A673 (cell line): ENCODE data around the gene AQP12A. TPM values are rescaled to one million over a fixed set of nuclear protein-coding genes. Genes with fewer than 3 reads are reported as not detected.

Source experiments
- BruUV-seq: library from RNA; stranded (reverse); fragments of 400-500 nt; replicated peaks from 2 replicates; lab custom pipeline; 2021; lab: Mats Ljungman, UMichigan
- CTCF ChIA-PET: fragments of 300-600 bp; sonication (Branson Sonifier 250); formaldehyde crosslinking; loops from one replicate; lab custom pipeline; 2022; ENCODE audit warnings: antibody characterized with exemption; lab: Charles Lee
- POLR2A ChIA-PET: fragments of 300-600 bp; sonication (Branson Sonifier 250); formaldehyde crosslinking; loops from one replicate; lab custom pipeline; 2022; ENCODE audit warnings: antibody characterized with exemption; ENCODE audit not compliant: low non-redundant PET; lab: Charles Lee
- DNase-seq: peaks from one replicate; pipeline ENCODE4 v3.0.0-alpha.2; 2015; ENCODE audit warnings: low spot score
- H3K27ac ChIP-seq: fragments of 200-600 bp; sonication (generic); 2 replicates; pipeline ENCODE4 v1.5.1; 2016; ENCODE audit warnings: mixed run types, low read depth, mild to moderate bottlenecking, mixed read lengths, antibody characterized with exemption, low read length; ENCODE audit not compliant: poor library complexity, severe bottlenecking
- H3K27me3 ChIP-seq: fragments of 200-600 bp; sonication (generic); replicated peaks from 2 replicates; pipeline ENCODE4 v1.6.1; 2017; ENCODE audit warnings: mixed run types, low read depth, mild to moderate bottlenecking, mixed read lengths, antibody characterized with exemption, low read length; ENCODE audit not compliant: insufficient read depth, poor library complexity
- H3K36me3 ChIP-seq: fragments of 200-600 bp; sonication (generic); 2 replicates; pipeline ENCODE4 v1.6.1; 2016; ENCODE audit warnings: mixed run types, mild to moderate bottlenecking, mixed read lengths, antibody characterized with exemption, low read length; ENCODE audit not compliant: insufficient read depth, poor library complexity, severe bottlenecking
- H3K4me1 ChIP-seq: fragments of 200-600 bp; sonication (generic); 2 replicates; pipeline ENCODE4 v1.6.1; 2017; ENCODE audit warnings: mixed run types, mild to moderate bottlenecking, mixed read lengths, antibody characterized with exemption, low read length; ENCODE audit not compliant: insufficient read depth, poor library complexity, severe bottlenecking
- H3K4me3 ChIP-seq: fragments of 200-600 bp; sonication (generic); 2 replicates; pipeline ENCODE4 v1.5.1; 2016; ENCODE audit warnings: low read depth, mixed run types, mild to moderate bottlenecking, mixed read lengths, low read length; ENCODE audit not compliant: poor library complexity, severe bottlenecking
- H3K9me3 ChIP-seq: fragments of 200-600 bp; sonication (generic); 2 replicates; pipeline ENCODE4 v1.6.1; 2016; ENCODE audit warnings: mixed run types, low read depth, mild to moderate bottlenecking, mixed read lengths, antibody characterized with exemption, low read length; ENCODE audit not compliant: poor library complexity, severe bottlenecking
- EZH2 ChIP-seq: fragments of 200-600 bp; sonication (generic); IDR thresholded peaks from 2 replicates; pipeline ENCODE4 v1.6.1; 2017; ENCODE audit warnings: borderline replicate concordance, low read depth, mild to moderate bottlenecking, mixed read lengths, antibody characterized with exemption, low read length; ENCODE audit not compliant: poor library complexity, severe bottlenecking
- intact Hi-C: fragments of 100-400 bp; cut with micrococcal nuclease; formaldehyde crosslinking; loops from one replicate; pipeline ENCODE4 v1.10.0; 2022; ENCODE audit not compliant: unreplicated experiment
- total RNA-seq: library from RNA; stranded (reverse); gene quantifications from 2 replicates; pipeline ENCODE4 v1.2.3, GENCODE V29; 2021
- TF ChIP-seq, protein P1 (sequence below): fragments of 300-800, 200-600 bp; sonication (generic); conservative IDR thresholded peaks from 2 replicates; pipeline ENCODE4 v1.5.1; 2017; ENCODE audit warnings: low read depth, mild to moderate bottlenecking, antibody characterized with exemption, low read length, moderate library complexity, mixed read lengths

Gene AQP12A
- total RNA-seq, 1 experiment from 2014 or later = not detected

DNA sequence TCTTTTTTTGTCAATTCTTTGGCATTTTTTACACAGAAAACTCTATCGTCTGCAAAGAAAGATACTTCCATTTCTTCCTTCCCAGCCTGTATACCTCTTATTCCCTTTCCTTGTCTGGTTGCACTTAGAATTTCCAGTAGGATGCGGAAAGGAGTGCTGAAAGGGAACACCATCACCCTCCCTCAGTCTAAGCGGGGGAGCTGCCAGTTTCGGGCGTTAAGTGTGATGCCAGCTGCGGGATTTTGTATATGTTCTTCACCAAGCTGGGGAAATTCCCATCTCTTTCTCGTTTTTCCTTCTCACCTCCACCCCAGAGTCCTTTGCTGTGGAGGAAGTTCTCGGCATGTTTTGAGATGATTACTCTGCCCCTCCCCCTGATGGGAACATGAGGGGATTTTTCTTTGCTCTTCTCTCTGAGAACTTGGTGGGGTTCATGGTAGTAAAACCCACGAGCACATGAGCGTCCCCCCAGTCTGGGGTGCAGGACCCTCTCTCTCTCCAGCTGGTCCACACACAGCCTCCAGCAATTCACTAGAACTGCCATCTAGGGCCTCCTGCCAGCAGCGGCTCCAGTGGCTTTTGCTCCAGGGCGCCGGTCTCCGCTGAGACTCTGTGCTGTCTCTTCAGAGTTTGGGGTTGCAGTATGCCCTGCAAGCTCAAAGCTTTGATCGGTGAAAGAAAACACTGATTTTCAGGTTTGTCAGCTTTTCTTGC, 15.5 kb downstream of the AQP12A start:
- H3K4me1 ChIP-seq = no peaks in the 10 kb centered on the region
- no peak overlapping the region for H3K4me3 ChIP-seq
- intact Hi-C loops = no loop called here
- H3K27ac ChIP-seq = no peak overlapping the region
- ChIA-PET POLR2A (no interaction called here), CTCF (no interaction called here)
- H3K27me3 ChIP-seq = no peaks in the 10 kb centered on the region
- no peaks in the 10 kb centered on the region for H3K9me3 ChIP-seq
- no TSS peak for BruUV-seq
- H3K36me3 ChIP-seq = no peaks in the 10 kb centered on the region
- no peak for DNase-seq
- TF ChIP-seq EZH2 = no peak
- TF ChIP-seq, protein P1, sequence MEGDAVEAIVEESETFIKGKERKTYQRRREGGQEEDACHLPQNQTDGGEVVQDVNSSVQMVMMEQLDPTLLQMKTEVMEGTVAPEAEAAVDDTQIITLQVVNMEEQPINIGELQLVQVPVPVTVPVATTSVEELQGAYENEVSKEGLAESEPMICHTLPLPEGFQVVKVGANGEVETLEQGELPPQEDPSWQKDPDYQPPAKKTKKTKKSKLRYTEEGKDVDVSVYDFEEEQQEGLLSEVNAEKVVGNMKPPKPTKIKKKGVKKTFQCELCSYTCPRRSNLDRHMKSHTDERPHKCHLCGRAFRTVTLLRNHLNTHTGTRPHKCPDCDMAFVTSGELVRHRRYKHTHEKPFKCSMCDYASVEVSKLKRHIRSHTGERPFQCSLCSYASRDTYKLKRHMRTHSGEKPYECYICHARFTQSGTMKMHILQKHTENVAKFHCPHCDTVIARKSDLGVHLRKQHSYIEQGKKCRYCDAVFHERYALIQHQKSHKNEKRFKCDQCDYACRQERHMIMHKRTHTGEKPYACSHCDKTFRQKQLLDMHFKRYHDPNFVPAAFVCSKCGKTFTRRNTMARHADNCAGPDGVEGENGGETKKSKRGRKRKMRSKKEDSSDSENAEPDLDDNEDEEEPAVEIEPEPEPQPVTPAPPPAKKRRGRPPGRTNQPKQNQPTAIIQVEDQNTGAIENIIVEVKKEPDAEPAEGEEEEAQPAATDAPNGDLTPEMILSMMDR = no peak

DNA sequence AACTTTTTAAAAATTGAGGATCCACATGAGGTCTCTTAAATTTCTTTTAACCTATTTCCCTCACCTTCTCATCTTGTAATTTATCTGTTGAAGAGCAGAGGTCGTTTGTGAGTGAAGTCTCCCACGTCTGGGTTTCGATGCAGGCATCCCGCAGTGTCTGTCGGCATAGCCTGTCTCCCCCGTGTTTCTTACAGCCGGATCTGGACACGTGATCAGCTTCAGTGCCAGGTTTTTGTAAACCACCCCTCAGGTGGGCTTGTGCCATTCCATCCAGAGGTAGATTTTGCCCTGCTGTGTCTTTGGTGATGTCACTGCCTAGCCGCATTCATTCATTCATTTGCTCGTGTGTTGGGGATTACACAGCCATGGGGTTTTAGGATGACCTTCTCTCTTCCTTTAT, 16.2 kb downstream of the AQP12A start:
- Histone ChIP-seq H3K36me3 (no peaks in the 10 kb centered on the region), H3K4me1 (no peaks in the 10 kb centered on the region), H3K9me3 (no peaks in the 10 kb centered on the region), H3K27me3 (no peaks in the 10 kb centered on the region), H3K27ac (no peak overlapping the region), H3K4me3 (no peak overlapping the region)
- no TSS peak for BruUV-seq
- ChIA-PET POLR2A (no interaction called here), CTCF (no interaction called here)
- no peak for TF ChIP-seq EZH2
- TF ChIP-seq, protein P1 = no peak
- intact Hi-C loops = no loop called here
- no peak for DNase-seq

DNA sequence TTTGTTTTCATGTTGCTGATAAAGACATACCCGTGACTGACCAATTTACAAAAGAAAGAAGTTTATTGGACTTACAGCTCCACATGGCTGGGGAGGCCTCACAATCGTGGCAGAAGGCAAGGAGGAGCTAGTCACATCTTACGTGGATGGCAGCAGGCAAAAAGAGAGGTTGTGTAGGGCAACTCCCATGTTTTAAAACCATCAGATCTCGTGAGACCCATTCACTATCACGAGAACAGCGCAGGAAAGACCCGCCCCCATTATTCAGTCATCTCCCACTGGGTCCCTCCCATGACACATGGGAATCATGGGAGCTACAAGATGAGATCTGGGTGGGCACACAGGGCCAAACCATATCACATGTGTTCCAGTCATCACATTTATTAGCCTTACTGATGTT, 16.8 kb downstream of the AQP12A start:
- ChIA-PET CTCF (no interaction called here), POLR2A (no interaction called here)
- TF ChIP-seq, protein P1 = no peak
- no peak for TF ChIP-seq EZH2
- Histone ChIP-seq H3K36me3 (no peaks in the 10 kb centered on the region), H3K4me1 (no peaks in the 10 kb centered on the region), H3K27me3 (no peaks in the 10 kb centered on the region), H3K27ac (no peak overlapping the region), H3K9me3 (no peaks in the 10 kb centered on the region), H3K4me3 (no peak overlapping the region)
- no peak for DNase-seq
- BruUV-seq = no TSS peak
- intact Hi-C loops = no loop called here
